ENCODE measurements around the gene MYO3B.

The MYO3B gene

GRCh38 chr2:170229125-170229524 is 51.2 kb downstream of the MYO3B start:
- no peak overlapping the region for H3K4me3 ChIP-seq (ENCODE audit: insufficient read depth, low read length, poor library complexity, severe bottlenecking)
- H4K20me1 ChIP-seq (ENCODE audit: low read depth, low read length): no peaks in the 10 kb centered on the region
- no peak overlapping the region for H2AFZ ChIP-seq (ENCODE audit: low read depth, low read length, severe bottlenecking)
- H3F3A ChIP-seq (ENCODE audit: insufficient read depth): no peaks in the 10 kb centered on the region
- H3K9me2 ChIP-seq (replicated peaks; ENCODE audit: insufficient read depth, low read length): no peaks in the 10 kb centered on the region
- no peaks in the 10 kb centered on the region for H3K9me3 ChIP-seq (ENCODE audit: insufficient read depth, low read length)
- no peaks in the 10 kb centered on the region for H3K79me2 ChIP-seq (ENCODE audit: insufficient read depth, low read length)
- no peak overlapping the region for H3K4me2 ChIP-seq (ENCODE audit: low read depth, low read length, poor library complexity, severe bottlenecking)
- H3K27me3 ChIP-seq (ENCODE audit: low read length): no peaks in the 10 kb centered on the region
- no peaks in the 10 kb centered on the region for H3K36me3 ChIP-seq (ENCODE audit: low read length)
- TF ChIP-seq, protein P1, sequence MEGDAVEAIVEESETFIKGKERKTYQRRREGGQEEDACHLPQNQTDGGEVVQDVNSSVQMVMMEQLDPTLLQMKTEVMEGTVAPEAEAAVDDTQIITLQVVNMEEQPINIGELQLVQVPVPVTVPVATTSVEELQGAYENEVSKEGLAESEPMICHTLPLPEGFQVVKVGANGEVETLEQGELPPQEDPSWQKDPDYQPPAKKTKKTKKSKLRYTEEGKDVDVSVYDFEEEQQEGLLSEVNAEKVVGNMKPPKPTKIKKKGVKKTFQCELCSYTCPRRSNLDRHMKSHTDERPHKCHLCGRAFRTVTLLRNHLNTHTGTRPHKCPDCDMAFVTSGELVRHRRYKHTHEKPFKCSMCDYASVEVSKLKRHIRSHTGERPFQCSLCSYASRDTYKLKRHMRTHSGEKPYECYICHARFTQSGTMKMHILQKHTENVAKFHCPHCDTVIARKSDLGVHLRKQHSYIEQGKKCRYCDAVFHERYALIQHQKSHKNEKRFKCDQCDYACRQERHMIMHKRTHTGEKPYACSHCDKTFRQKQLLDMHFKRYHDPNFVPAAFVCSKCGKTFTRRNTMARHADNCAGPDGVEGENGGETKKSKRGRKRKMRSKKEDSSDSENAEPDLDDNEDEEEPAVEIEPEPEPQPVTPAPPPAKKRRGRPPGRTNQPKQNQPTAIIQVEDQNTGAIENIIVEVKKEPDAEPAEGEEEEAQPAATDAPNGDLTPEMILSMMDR (IDR thresholded peaks at IDR 0.05; ENCODE audit: insufficient read depth, low read length, poor library complexity, severe bottlenecking): no peak
- no peak for TF ChIP-seq EZH2phosphoT487 (conservative IDR thresholded peaks at IDR 0.05; ENCODE audit: low read length)
- no peak overlapping the region for H3K27ac ChIP-seq (ENCODE audit: low read depth, low read length)
- no peak overlapping the region for H3K9ac ChIP-seq (ENCODE audit: low read length)

DNA sequence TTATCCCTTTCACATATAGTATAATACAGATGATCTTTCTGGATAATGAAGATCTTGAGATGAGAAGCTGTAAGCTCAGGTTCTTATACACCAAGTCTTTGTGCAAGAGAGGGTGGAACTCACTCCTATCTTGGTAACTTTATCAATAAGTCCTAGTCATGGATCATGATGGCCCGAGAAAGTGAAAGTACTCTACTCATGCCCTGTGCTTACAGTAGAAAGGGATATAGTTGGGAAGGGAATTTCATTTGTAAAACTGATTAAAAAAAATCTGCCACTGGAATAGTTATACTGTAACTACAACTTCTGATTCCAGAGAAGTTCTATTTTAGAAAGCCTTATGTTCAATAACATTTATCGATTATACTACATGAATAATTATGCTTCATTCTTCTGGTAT is 51.8 kb downstream of the MYO3B start:
- TF ChIP-seq EZH2phosphoT487 (conservative IDR thresholded peaks at IDR 0.05; ENCODE audit: low read length): no peak
- TF ChIP-seq, protein P1 (IDR thresholded peaks at IDR 0.05; ENCODE audit: insufficient read depth, low read length, poor library complexity, severe bottlenecking): no peak
- Histone ChIP-seq H3K36me3 (ENCODE audit: low read length) (no peaks in the 10 kb centered on the region), H3F3A (ENCODE audit: insufficient read depth) (no peaks in the 10 kb centered on the region), H3K27me3 (ENCODE audit: low read length) (no peaks in the 10 kb centered on the region), H2AFZ (ENCODE audit: low read depth, low read length, severe bottlenecking) (no peak overlapping the region), H4K20me1 (ENCODE audit: low read depth, low read length) (no peaks in the 10 kb centered on the region), H3K79me2 (ENCODE audit: insufficient read depth, low read length) (no peaks in the 10 kb centered on the region), H3K9me3 (ENCODE audit: insufficient read depth, low read length) (no peaks in the 10 kb centered on the region), H3K9me2 (replicated peaks; ENCODE audit: insufficient read depth, low read length) (no peaks in the 10 kb centered on the region), H3K4me2 (ENCODE audit: low read depth, low read length, poor library complexity, severe bottlenecking) (no peak overlapping the region), H3K27ac (ENCODE audit: low read depth, low read length) (no peak overlapping the region), H3K4me3 (ENCODE audit: insufficient read depth, low read length, poor library complexity, severe bottlenecking) (no peak overlapping the region), H3K9ac (ENCODE audit: low read length) (no peak overlapping the region)

- Histone ChIP-seq H3K27me3 (ENCODE audit: low read length) (no peaks in the 10 kb centered on the region), H4K20me1 (ENCODE audit: low read depth, low read length) (no peaks in the 10 kb centered on the region), H3K27ac (ENCODE audit: low read depth, low read length) (no peak overlapping the region), H3K4me3 (ENCODE audit: insufficient read depth, low read length, poor library complexity, severe bottlenecking) (no peak overlapping the region), H2AFZ (ENCODE audit: low read depth, low read length, severe bottlenecking) (no peak overlapping the region), H3K79me2 (ENCODE audit: insufficient read depth, low read length) (no peaks in the 10 kb centered on the region), H3F3A (ENCODE audit: insufficient read depth) (no peaks in the 10 kb centered on the region), H3K9me3 (ENCODE audit: insufficient read depth, low read length) (no peaks in the 10 kb centered on the region), H3K9me2 (replicated peaks; ENCODE audit: insufficient read depth, low read length) (no peaks in the 10 kb centered on the region), H3K36me3 (ENCODE audit: low read length) (no peaks in the 10 kb centered on the region), H3K4me2 (ENCODE audit: low read depth, low read length, poor library complexity, severe bottlenecking) (no peak overlapping the region), H3K9ac (ENCODE audit: low read length) (no peak overlapping the region)
- TF ChIP-seq, protein P1 (IDR thresholded peaks at IDR 0.05; ENCODE audit: insufficient read depth, low read length, poor library complexity, severe bottlenecking): peak; percentile 26
- no peak for TF ChIP-seq EZH2phosphoT487 (conservative IDR thresholded peaks at IDR 0.05; ENCODE audit: low read length)
Observed at GRCh38 chr2:170235860-170236679, 58.1 kb downstream of the MYO3B start.

Measured in SU-DHL-6 (cell line).